Activated T-cell treated with anti-CD3 and anti-CD28 coated beads, Interleukin-2, amount 50 U/mL, for 72 hours (primary cell): ENCODE measurements around the gene CPSF2. TPM values are rescaled to one million over a fixed set of nuclear protein-coding genes. Genes with fewer than 3 reads are reported as not detected.
A peak's percentile ranks its signal among the peaks of the same experiment; 100 is the strongest.

Experiments
- ATAC-seq, 2 donors: fragments of 150-1000 bp; cut with Tn5 transposase; replicated peaks in 1 of 2; 2 replicates each; pipeline ENCODE4 v1.10.0; 2021; ENCODE audit warnings: moderate library complexity in 2 of 2, mild to moderate bottlenecking in 1 of 2
- DNase-seq, 2 donors: peaks; one replicate each; pipeline ENCODE4 v3.0.0; 2021 to 2022; ENCODE audit warnings: mixed read lengths in 1 of 2
- H3K27ac Mint-ChIP-seq: one replicate; pipeline ENCODE4 v1.8.0; 2022; ENCODE audit warnings: mild to moderate bottlenecking, moderate library complexity, mixed read lengths
- H3K27me3 Mint-ChIP-seq: one replicate; pipeline ENCODE4 v1.8.0; 2022; ENCODE audit warnings: low read depth, mixed read lengths
- H3K36me3 Mint-ChIP-seq, 2 donors: one replicate each; pipeline ENCODE4 v1.8.0; 2022; ENCODE audit warnings: mixed read lengths in 2 of 2, mild to moderate bottlenecking in 1 of 2; ENCODE audit not compliant: insufficient read depth in 2 of 2
- H3K4me1 Mint-ChIP-seq: one replicate; pipeline ENCODE4 v1.8.0; 2022; ENCODE audit warnings: low read depth, mixed read lengths
- H3K4me3 Mint-ChIP-seq, 2 donors: one replicate each; pipeline ENCODE4 v1.8.0; 2022; ENCODE audit warnings: mild to moderate bottlenecking in 2 of 2, mixed read lengths in 2 of 2, moderate library complexity in 2 of 2
- H3K9me3 Mint-ChIP-seq, 2 donors: one replicate each; pipeline ENCODE4 v1.8.0; 2022; ENCODE audit warnings: mixed read lengths in 2 of 2
- total RNA-seq, 2 donors: library from RNA; stranded (reverse); gene quantifications; one replicate each; pipeline ENCODE4 v1.2.3, GENCODE V29; 2022

CPSF2 gene
- total RNA-seq, 2 donors from 2014 or later, result 72.1 to 81.7 TPM

- H3K4me1 Mint-ChIP-seq, result peaks cover 38% of the 10 kb centered on the region
- H3K36me3 Mint-ChIP-seq, result peaks cover 4 to 12% of the 10 kb centered on the region in 2 donors
- no peaks in the 10 kb centered on the region for H3K9me3 Mint-ChIP-seq
- DNase-seq, result peak; percentile 26 to 42
- H3K27ac Mint-ChIP-seq, result peak overlapping the region; percentile 99
- H3K4me3 Mint-ChIP-seq, result peak overlapping the region; percentile 86 to 95
- H3K27me3 Mint-ChIP-seq, result no peaks in the 10 kb centered on the region
- ATAC-seq, result peak; percentile 32 to 48
Measured at GRCh38 chr14:92121207-92121669, 531 bp upstream of the CPSF2 start.

GRCh38 chr14:92122351-92122677, 545 bp downstream of the CPSF2 start:
- H3K4me1 Mint-ChIP-seq, result peaks cover 44% of the 10 kb centered on the region
- H3K4me3 Mint-ChIP-seq, result peak overlapping the region; percentile 86 to 95
- peak overlapping the region; percentile 100 for H3K27ac Mint-ChIP-seq
- DNase-seq (peak in 1 of 2 donors; percentile 28), ATAC-seq (peak; percentile 12 to 13)
- H3K9me3 Mint-ChIP-seq, result no peaks in the 10 kb centered on the region
- no peaks in the 10 kb centered on the region for H3K27me3 Mint-ChIP-seq
- H3K36me3 Mint-ChIP-seq, result peaks cover 6 to 16% of the 10 kb centered on the region in 2 donors

GRCh38 chr14:92122761-92123160, 992 bp downstream of the CPSF2 start:
- H3K4me1 Mint-ChIP-seq, result peaks cover 49% of the 10 kb centered on the region
- H3K27ac Mint-ChIP-seq, result peak overlapping the region; percentile 100
- no peaks in the 10 kb centered on the region for H3K27me3 Mint-ChIP-seq
- H3K9me3 Mint-ChIP-seq, result no peaks in the 10 kb centered on the region
- ATAC-seq, result no peak
- H3K36me3 Mint-ChIP-seq, result peaks cover 6 to 19% of the 10 kb centered on the region in 2 donors
- H3K4me3 Mint-ChIP-seq, result peak overlapping the region; percentile 86 to 95
- DNase-seq, result no peak

GRCh38 chr14:92134456-92134855, 12.7 kb downstream of the CPSF2 start:
- H3K27ac Mint-ChIP-seq, result no peak overlapping the region
- DNase-seq (no peak), ATAC-seq (no peak)
- H3K27me3 Mint-ChIP-seq, result no peaks in the 10 kb centered on the region
- H3K36me3 Mint-ChIP-seq, result peaks cover 3 to 19% of the 10 kb centered on the region in 2 donors
- peaks cover 18% of the 10 kb centered on the region for H3K4me1 Mint-ChIP-seq
- no peaks in the 10 kb centered on the region for H3K9me3 Mint-ChIP-seq
- no peak overlapping the region for H3K4me3 Mint-ChIP-seq

GRCh38 chr14:92135269-92135668, 13.5 kb downstream of the CPSF2 start:
- Mint-ChIP-seq H3K27me3 (no peaks in the 10 kb centered on the region), H3K4me1 (peaks cover 14% of the 10 kb centered on the region), H3K4me3 (no peak overlapping the region), H3K27ac (no peak overlapping the region), H3K9me3 (no peaks in the 10 kb centered on the region), H3K36me3 (peaks cover 3 to 15% of the 10 kb centered on the region in 2 donors)
- no peak for ATAC-seq
- no peak for DNase-seq

- H3K27me3 Mint-ChIP-seq, result no peaks in the 10 kb centered on the region
- ATAC-seq (no peak), DNase-seq (no peak)
- peaks cover 9 to 33% of the 10 kb centered on the region in 2 donors for H3K36me3 Mint-ChIP-seq
- no peaks in the 10 kb centered on the region for H3K9me3 Mint-ChIP-seq
- H3K27ac Mint-ChIP-seq, result no peak overlapping the region
- no peak overlapping the region for H3K4me3 Mint-ChIP-seq
- peaks cover 9% of the 10 kb centered on the region for H3K4me1 Mint-ChIP-seq
Measured at GRCh38 chr14:92143309-92143708, 21.5 kb downstream of the CPSF2 start.

- Mint-ChIP-seq H3K27ac (no peak overlapping the region), H3K27me3 (no peaks in the 10 kb centered on the region), H3K9me3 (no peaks in the 10 kb centered on the region), H3K4me1 (peaks cover 9% of the 10 kb centered on the region), H3K36me3 (peaks cover 10 to 34% of the 10 kb centered on the region in 2 donors), H3K4me3 (no peak overlapping the region)
- ATAC-seq, result no peak
- no peak for DNase-seq
Measured at GRCh38 chr14:92143962-92144361, 22.2 kb downstream of the CPSF2 start.

GRCh38 chr14:92144708-92145107, 22.9 kb downstream of the CPSF2 start:
- Mint-ChIP-seq H3K27ac (no peak overlapping the region), H3K27me3 (no peaks in the 10 kb centered on the region), H3K4me1 (peaks cover 9% of the 10 kb centered on the region), H3K9me3 (no peaks in the 10 kb centered on the region), H3K36me3 (peaks cover 10 to 34% of the 10 kb centered on the region in 2 donors), H3K4me3 (no peak overlapping the region)
- DNase-seq (no peak), ATAC-seq (no peak)

GRCh38 chr14:92153581-92153980, 31.8 kb downstream of the CPSF2 start:
- Mint-ChIP-seq H3K27ac (peak overlapping the region; percentile 63), H3K27me3 (no peaks in the 10 kb centered on the region), H3K36me3 (peaks cover 7 to 24% of the 10 kb centered on the region in 2 donors), H3K4me1 (no peaks in the 10 kb centered on the region), H3K9me3 (no peaks in the 10 kb centered on the region), H3K4me3 (no peak overlapping the region)
- no peak for DNase-seq
- ATAC-seq, result no peak

- H3K4me3 Mint-ChIP-seq, result no peak overlapping the region
- ATAC-seq, result no peak
Measured at GRCh38 chr14:92154283-92154942, 32.6 kb downstream of the CPSF2 start.

GRCh38 chr14:92160619-92161018, 38.9 kb downstream of the CPSF2 start:
- no peak for ATAC-seq
- H3K4me3 Mint-ChIP-seq, result no peak overlapping the region
- peaks cover 1 to 4% of the 10 kb centered on the region in 2 donors for H3K9me3 Mint-ChIP-seq
- no peak for DNase-seq
- no peaks in the 10 kb centered on the region for H3K4me1 Mint-ChIP-seq
- peaks cover 16 to 42% of the 10 kb centered on the region in 2 donors for H3K36me3 Mint-ChIP-seq
- H3K27me3 Mint-ChIP-seq, result no peaks in the 10 kb centered on the region
- peak overlapping the region; percentile 75 for H3K27ac Mint-ChIP-seq

More at GRCh38 chr14:92154283-92154942, 32.6 kb downstream of the CPSF2 start:
- peak overlapping the region; percentile 54 for H3K27ac Mint-ChIP-seq
- H3K4me1 Mint-ChIP-seq, result no peaks in the 10 kb centered on the region
- DNase-seq, result no peak
- no peaks in the 10 kb centered on the region for H3K9me3 Mint-ChIP-seq
- H3K36me3 Mint-ChIP-seq, result peaks cover 7 to 24% of the 10 kb centered on the region in 2 donors
- no peaks in the 10 kb centered on the region for H3K27me3 Mint-ChIP-seq

GRCh38 chr14:92161521-92161920, 39.8 kb downstream of the CPSF2 start:
- no peak for ATAC-seq
- H3K27me3 Mint-ChIP-seq, result no peaks in the 10 kb centered on the region
- no peaks in the 10 kb centered on the region for H3K4me1 Mint-ChIP-seq
- H3K36me3 Mint-ChIP-seq, result peaks cover 16 to 41% of the 10 kb centered on the region in 2 donors
- H3K9me3 Mint-ChIP-seq, result peaks cover 1 to 4% of the 10 kb centered on the region in 2 donors
- no peak for DNase-seq
- no peak overlapping the region for H3K4me3 Mint-ChIP-seq
- no peak overlapping the region for H3K27ac Mint-ChIP-seq

- Mint-ChIP-seq H3K27ac (no peak overlapping the region), H3K4me3 (no peak overlapping the region), H3K4me1 (no peaks in the 10 kb centered on the region), H3K9me3 (peaks cover 1 to 4% of the 10 kb centered on the region in 2 donors), H3K27me3 (no peaks in the 10 kb centered on the region), H3K36me3 (peaks cover 11 to 38% of the 10 kb centered on the region in 2 donors)
- no peak for ATAC-seq
- no peak for DNase-seq
Measured at GRCh38 chr14:92164958-92165357, 43.2 kb downstream of the CPSF2 start.

- no peak for ATAC-seq
- DNase-seq, result no peak
- no peaks in the 10 kb centered on the region for H3K9me3 Mint-ChIP-seq
- H3K27ac Mint-ChIP-seq, result no peak overlapping the region
- no peaks in the 10 kb centered on the region for H3K27me3 Mint-ChIP-seq
- no peaks in the 10 kb centered on the region for H3K36me3 Mint-ChIP-seq
- H3K4me3 Mint-ChIP-seq, result no peak overlapping the region
- no peaks in the 10 kb centered on the region for H3K4me1 Mint-ChIP-seq
Measured at GRCh38 chr14:92173668-92174067, 51.9 kb downstream of the CPSF2 start.
